H7 (cell line): ENCODE results near the gene CDHR2. TPM values are rescaled to one million over a fixed set of nuclear protein-coding genes. Genes with fewer than 3 reads are reported as not detected.
A peak's percentile ranks its signal among the peaks of the same experiment; 100 is the strongest.

Experiments used
- DNase-seq: peaks from one replicate; pipeline ENCODE4 v3.0.0; 2012
- H3K27me3 ChIP-seq: 2 replicates; pipeline ENCODE4 v1.6.0; 2011; ENCODE audit warnings: mild to moderate bottlenecking, low read length; ENCODE audit not compliant: control insufficient read depth, insufficient read depth
- H3K36me3 ChIP-seq: replicated peaks from 2 replicates; pipeline ENCODE4 v1.5.1; 2011; ENCODE audit warnings: low read length; ENCODE audit not compliant: control insufficient read depth, insufficient read depth
- H3K4me3 ChIP-seq: 2 replicates; pipeline ENCODE4 v1.5.1; 2011; ENCODE audit warnings: low read depth, mild to moderate bottlenecking, control low read depth, low read length, moderate library complexity; ENCODE audit not compliant: insufficient read depth
- total RNA-seq: library from RNA; depleted of rRNA; stranded (reverse); fragments of >200 nt; shearing (Covaris generic); gene quantifications from 2 replicates; pipeline ENCODE4 v1.2.3, GENCODE V29; 2014

Gene CDHR2
- total RNA-seq, 1 experiment from 2014 or later = 0.21 TPM

DNA sequence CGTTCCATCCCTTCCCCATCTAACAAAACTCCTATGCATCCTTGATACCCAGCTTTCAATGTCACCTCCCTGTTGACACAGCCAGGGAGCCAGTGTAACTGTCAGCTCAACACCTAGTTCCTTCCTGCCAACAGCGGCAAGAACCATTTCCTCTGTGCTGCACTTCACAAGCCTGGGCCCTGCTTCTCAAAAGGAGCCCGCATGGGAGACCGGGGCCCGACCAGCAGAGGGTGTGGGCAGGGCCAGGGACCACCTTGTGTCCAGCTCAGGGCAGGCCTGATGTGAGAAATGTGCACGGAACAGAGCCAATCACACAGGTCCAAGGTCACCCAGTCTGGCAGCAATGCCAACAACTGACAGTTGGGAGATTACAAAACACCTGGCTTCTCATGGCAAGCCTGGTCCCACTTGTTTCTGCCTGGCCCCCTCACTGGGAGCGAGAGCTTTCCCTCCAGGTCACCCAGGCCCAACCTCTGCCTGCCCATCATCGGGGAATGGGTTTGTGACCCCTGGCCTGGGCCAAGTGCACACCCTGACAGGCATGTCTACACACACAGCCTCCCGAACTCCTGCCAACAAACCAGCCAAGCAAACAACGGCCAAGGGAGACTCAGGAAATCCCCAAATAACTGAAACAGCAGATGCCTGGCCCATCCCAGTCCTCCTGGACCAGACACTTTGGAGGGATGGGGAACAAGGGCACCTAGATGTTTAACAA, 15.1 kb upstream of the CDHR2 start:
- H3K27me3 ChIP-seq = no peaks in the 10 kb centered on the region
- H3K4me3 ChIP-seq = no peak overlapping the region
- peaks cover 25% of the 10 kb centered on the region for H3K36me3 ChIP-seq
- DNase-seq = peak; percentile 67

DNA sequence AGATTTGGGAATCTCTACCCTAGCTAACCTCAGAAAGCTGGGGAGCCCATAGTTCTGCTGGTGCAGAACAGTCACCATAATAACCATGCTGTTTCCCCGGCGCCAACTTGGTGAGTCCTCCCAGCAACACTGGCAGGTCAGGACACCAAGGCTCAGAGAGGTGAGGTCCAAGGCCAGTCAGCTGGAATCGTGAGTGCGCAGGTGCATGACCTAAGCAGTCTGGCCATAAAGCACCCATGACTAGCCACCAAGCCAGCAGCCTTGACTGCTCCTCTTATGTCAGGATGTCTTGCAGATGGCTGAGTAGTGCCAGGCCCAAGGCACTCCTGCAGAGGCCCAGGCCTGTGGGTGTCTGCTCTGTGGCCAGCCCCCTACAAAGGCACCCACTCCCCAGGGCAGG, 14.5 kb upstream of the CDHR2 start:
- no peaks in the 10 kb centered on the region for H3K27me3 ChIP-seq
- H3K36me3 ChIP-seq = peaks cover 20% of the 10 kb centered on the region
- no peak overlapping the region for H3K4me3 ChIP-seq
- no peak for DNase-seq

DNA sequence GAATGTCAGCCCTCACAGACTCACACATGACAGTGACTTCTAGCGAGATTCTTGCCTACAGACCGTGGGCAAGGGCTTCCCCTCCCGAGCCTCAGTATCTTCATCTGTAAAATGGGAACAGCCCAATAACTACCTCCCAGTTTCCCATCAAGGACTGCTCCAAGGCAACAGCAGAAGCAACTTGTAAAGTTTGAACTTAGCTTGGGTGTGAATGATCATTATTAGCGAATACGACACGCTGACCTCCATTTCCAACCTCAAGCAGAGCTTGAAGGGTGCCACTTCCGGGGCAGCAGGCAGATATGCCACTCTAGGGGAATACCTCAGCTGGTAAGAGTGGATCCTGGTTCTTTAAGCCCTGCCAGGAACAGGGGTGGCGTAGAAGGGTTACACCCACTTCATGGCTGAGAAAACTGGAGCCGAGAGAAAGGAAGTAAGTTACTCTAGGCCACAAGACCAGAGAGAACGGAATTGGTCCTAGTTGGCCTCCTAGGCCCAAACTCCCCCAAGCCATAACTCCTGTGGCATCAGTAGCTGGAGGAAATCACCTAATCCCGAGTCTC, 14.0 kb upstream of the CDHR2 start:
- Histone ChIP-seq H3K36me3 (peaks cover 19% of the 10 kb centered on the region), H3K4me3 (peak overlapping the region; percentile 99), H3K27me3 (no peaks in the 10 kb centered on the region)
- no peak for DNase-seq

DNA sequence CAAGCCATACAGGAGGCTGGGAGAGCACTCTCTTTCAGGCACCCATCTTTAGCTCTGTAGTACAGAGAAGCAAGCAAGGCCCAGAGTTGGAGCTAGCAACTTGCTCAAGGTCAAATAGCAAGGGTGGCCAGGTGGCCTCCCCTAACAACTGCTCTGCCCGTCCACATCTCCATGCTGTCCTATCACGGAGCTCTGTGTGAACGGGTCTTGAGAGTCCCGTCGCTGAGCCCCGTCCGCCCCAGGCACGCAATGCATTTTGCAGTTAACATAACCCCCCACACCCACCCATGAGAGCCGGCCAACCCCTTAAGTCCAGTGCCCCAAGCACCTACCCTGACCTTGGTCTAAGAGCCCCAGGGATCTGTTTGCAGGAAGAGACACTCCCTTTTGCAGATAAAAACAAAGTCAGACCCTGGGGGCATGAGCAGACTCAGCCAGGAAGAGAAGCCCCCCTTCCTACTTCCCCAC, 13.4 kb upstream of the CDHR2 start:
- no peaks in the 10 kb centered on the region for H3K27me3 ChIP-seq
- H3K36me3 ChIP-seq = peaks cover 19% of the 10 kb centered on the region
- peak; percentile 50 for DNase-seq
- H3K4me3 ChIP-seq = peak overlapping the region; percentile 99

DNA sequence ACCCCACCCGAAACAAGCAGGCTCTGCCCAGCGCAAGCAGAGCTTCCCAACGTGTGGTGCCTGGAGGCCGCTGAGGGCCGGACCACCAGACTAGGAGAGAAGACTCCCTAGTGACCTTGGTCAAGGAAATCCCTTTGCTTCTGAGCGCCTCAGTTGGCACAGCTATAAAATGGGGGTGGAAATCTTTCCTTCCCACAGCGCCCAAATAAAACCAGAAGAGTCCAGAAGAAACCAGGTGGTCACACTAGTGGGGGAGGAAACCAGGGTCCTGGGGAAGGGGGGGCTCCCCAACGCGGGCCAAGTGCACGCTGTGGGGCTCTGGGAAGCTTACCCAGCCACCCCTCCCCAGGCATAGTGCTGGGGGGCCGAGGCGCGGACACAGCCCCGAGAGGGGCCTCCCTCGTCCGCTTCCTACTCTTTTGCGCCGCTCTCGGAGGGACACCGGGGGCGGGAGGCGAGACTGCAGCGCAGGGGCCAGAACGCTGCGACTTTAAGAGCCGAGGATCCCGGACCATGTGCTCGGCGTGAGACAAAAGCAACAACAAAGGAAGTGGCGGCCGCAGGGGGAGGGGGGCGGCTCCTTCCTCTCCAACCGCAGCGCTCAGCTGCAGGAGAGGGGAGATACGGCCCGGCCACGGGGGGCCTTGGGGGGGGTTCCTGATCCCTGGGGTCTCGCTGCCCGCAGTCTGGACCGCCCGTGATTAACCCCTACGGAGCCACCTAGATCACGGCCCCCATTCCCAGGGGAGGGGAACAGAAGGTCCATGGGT, 12.8 kb upstream of the CDHR2 start:
- H3K4me3 ChIP-seq = peak overlapping the region; percentile 99
- peaks cover 14% of the 10 kb centered on the region for H3K36me3 ChIP-seq
- H3K27me3 ChIP-seq = no peaks in the 10 kb centered on the region
- DNase-seq = peak; percentile 95

DNA sequence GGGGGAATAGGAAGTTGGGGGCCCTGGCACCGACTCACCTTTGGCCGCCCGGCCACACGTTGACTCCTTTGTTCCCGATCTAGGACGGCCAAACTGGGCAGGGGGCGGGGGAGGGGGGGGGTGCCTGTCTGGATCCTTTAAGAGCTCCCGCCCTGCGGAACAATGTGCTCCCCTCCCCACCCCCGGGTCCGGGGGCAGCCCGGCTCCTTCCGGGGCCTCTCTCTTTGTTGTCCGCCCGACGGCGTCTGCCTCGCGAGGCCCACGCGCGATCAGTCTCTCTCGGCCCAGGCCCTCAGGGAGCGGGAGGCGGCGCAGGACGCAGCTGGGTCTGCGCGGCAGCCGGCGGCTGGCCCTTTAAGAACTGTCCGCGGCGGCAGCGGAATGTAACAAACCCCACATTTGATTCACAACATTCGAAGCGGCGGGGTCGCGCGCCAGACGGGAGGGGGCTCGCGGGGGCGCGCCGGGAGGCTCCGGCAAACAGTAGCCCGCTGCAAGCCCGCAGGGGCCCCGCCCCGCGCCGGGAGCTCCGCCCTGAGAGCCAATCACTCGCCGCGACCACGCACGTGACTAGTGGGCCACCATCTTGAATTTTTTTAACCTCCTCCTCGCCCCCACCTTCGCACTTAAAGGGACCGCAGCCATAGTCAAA, 12.1 kb upstream of the CDHR2 start, which contains the start of gene RNF44:
RNF44 (minus strand) TSS at position 501 of the 652 bp plus-strand sequence. CDS start 4,930 bp downstream, outside the sequence.
- peak within 1 kb of the TSS; percentile 99 for H3K4me3 ChIP-seq
- DNase-seq = peak; percentile 99

DNA sequence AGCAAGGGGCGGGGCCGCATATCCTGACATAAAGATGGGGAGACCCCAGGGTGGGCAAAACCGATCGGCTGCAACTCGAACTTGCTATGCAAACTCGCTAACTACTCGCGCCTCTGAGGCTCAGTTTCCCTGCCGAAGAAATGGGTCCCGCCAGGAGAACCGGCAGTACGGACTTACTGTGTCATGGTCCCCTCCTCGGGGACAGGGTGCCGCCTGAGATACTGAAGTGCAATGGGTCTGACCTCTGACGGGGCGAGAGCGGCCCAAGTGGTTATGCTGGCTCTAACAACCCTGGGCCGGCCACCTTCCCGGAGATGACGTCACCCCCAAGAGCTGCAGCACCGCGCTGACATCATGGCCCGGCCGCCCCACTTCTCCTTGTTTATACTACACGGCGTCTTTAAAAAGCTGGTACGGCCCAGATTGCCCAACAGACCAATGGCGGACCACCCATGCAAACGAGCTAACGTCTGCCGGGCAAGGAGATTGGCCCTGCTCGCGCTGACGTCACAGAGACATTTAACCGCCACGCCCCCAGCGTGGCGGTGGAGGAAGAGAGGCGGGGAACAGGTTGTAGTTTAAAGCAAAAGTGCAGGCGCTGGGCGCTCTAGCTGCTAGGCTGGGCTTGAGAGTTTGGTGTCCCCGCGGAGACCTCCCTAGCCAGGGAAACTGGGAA, 11.4 kb upstream of the CDHR2 start:
- Histone ChIP-seq H3K27me3 (no peaks in the 10 kb centered on the region), H3K4me3 (peak overlapping the region; percentile 99), H3K36me3 (peaks cover 11% of the 10 kb centered on the region)
- peak; percentile 93 for DNase-seq

More for the DNA sequence above, 12.1 kb upstream of the CDHR2 start, which contains the start of gene RNF44:
- no peaks in the 10 kb centered on the region for H3K27me3 ChIP-seq
- H3K36me3 ChIP-seq = peaks cover 11% of the 10 kb centered on the region

DNA sequence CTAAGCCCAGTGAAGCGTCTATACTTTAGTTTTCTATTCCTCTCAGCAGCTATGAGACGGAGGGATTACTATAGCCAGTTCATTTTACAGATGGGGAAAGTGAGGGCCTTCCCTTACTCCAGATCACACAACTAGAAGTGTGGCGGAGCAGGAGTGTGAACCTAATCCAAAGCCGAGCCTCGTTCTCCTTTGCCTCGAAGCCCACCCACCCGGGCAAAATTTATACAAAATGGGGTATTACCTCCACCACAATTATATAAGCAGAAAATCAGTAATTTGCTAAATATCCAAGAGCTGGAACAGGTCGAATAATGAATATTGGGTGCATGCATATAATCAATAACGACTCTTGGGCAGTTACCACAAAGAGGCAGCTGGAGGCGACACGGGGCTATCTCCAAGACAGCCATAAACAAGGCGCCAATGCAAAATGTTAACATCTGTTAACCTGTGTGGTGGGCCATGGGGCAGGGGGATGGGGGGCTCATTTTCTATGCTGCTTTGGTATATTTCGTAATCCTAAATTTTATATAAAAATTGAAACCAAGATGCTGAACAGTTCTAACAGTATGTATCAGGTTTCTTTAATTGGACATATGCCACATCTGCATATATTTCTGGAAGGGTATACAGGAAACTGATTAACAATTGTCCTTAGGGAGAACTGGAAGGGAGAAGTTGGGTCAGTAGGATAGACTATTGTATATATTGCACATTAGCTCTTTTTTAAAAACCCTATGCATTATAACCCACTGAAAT, 10.7 kb upstream of the CDHR2 start:
- Histone ChIP-seq H3K4me3 (peak overlapping the region; percentile 32; the same call in 1 of the 2 replicates), H3K27me3 (no peaks in the 10 kb centered on the region), H3K36me3 (peaks cover 11% of the 10 kb centered on the region)
- no peak for DNase-seq

DNA sequence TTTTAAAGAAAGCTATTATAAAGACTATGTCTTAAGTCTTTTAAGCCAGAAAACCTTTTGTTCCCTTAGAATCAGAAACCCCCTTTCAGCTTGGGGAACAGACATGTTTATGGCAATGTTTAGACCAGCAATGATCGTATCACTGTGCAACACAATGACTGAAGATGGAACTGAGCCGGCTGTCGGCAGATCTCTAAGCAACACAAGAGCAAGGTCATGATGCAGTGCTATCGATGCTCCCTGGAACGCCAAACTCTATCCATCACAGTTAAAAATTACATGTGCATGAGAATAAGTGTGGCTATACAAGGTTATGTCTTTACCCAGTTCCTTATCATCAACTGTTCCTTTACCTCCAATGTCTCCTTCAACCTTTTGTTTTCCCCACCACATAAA, 10.2 kb upstream of the CDHR2 start:
- H3K36me3 ChIP-seq = peaks cover 7% of the 10 kb centered on the region
- no peak for DNase-seq
- no peaks in the 10 kb centered on the region for H3K27me3 ChIP-seq
- no peak overlapping the region for H3K4me3 ChIP-seq

DNA sequence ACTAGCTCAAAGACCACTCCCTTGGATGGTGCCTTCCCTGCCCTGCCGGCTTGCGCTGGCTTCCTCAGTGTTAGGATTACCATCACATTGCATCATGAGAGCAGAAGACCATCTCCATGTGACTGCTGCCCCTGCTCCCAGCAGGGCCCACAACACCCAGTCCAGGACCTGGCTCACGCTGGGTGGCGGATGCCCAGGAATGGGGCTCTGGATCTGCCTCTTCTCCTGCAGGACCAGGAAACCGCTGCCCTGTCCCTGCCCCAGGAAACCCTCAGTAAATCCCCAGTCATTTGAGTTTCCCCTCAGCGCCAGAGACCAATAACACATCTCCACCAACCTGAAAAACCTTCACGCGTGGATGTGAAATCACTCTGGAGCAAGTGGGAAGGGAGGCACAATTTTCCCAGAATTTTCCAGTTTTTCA, 8.7 kb upstream of the CDHR2 start:
- Histone ChIP-seq H3K4me3 (no peak overlapping the region), H3K36me3 (no peaks in the 10 kb centered on the region), H3K27me3 (no peaks in the 10 kb centered on the region)
- no peak for DNase-seq

DNA sequence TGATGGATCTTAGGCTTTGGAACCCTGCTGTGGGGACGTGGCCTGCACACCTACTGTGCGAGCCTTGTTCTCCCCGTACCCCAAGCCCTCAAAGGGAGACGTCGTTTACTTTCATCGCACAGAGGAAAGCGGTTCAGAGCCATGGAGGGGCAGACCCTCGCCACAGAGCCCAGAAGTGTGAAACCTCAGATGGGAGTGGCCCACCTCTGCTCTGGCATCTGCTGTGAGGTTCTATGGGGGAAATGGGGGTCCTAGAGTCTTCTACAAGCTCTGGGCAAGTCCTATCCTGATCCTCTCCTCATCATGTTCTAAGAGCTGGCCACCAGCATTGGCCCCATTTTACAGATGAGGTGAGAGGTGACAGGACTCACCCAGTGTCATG, 8.2 kb upstream of the CDHR2 start:
- Histone ChIP-seq H3K4me3 (no peak overlapping the region), H3K27me3 (no peaks in the 10 kb centered on the region), H3K36me3 (no peaks in the 10 kb centered on the region)
- DNase-seq = no peak

DNA sequence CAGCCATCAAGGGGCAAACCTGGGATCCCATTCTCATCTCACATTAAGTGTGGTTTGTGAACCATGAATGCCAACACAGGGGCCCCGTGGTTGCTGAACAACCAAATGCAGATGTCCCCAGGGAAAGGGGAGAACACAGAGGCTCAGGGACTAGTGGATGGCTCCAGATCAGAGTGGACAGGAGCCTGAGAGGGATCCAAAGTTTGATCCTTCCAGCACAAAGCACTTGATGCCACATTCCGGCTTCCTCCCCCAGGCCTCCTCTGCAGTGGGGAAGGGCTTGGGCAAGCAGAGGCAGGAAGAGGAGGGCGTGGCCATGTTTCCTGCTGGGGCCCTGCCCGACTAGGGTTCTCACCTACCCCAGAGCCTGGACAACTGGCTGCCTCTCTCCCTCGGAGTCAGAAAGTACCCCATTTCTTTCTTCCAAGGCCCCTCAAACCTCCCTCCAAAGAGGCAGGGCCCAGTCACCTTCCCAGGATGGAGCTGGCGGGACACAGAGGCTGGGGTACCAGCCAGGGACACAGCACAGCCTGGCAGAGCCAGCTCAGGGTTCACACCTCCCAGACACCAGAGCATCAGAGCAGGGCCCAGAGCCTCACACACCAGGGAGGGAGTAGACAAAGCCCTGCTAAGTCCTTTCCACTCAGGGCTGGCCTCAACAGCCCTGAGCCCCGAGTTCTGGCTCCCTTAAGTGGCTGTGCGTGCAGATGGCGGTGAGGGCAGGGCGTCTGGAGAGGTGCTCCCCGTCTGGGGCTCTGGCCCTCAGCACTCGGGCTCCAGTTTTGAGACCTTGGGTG, 7.6 kb upstream of the CDHR2 start:
- Histone ChIP-seq H3K36me3 (no peaks in the 10 kb centered on the region), H3K27me3 (no peaks in the 10 kb centered on the region), H3K4me3 (no peak overlapping the region)
- peak; percentile 86 for DNase-seq

DNA sequence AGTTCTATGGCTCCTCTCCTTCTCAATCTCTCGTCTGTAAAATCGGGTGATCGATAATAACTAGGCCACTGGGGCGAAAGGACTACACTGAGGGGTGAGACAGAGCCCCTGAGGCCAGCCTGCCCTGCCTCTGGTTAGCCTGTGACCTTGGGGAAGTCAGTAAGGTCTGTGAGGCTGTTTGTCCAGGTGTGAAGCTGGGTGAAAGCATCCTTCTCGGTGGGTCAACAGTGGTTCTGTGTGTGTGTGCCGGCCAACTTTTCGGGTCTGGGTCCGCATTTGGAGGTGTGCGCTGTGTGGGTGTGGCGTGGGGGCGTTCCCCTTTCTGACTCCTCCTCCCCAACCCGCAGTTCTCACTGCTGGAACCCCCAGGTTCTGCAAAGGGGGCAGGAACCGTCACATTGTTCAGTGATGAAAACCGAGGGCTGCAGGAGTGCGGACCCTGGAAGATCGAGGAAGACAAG, 7.0 kb upstream of the CDHR2 start:
- H3K27me3 ChIP-seq = no peaks in the 10 kb centered on the region
- DNase-seq = peak; percentile 80
- H3K36me3 ChIP-seq = no peaks in the 10 kb centered on the region
- H3K4me3 ChIP-seq = peak overlapping the region; percentile 79
